Measurements from ENCODE around the gene ALG12. TPM values are rescaled to one million over a fixed set of nuclear protein-coding genes. Genes with fewer than 3 reads are reported as not detected.

The ALG12 gene
- total RNA-seq, 1 donor = 18.8 TPM

- Histone ChIP-seq H3K9me3 (ENCODE audit: low read depth, low read length) (no peaks in the 10 kb centered on the region), H3K27me3 (ENCODE audit: insufficient read depth, low read length) (no peaks in the 10 kb centered on the region), H3K36me3 (ENCODE audit: insufficient read depth, low read length) (peaks cover 8% of the 10 kb centered on the region), H3K79me2 (ENCODE audit: insufficient read depth, low read length) (no peaks in the 10 kb centered on the region), H3K4me3 (ENCODE audit: insufficient read depth, low read length) (no peak overlapping the region), H2AFZ (ENCODE audit: low read length) (no peak overlapping the region), H3K4me2 (ENCODE audit: insufficient read depth, low read length) (no peak overlapping the region), H3K27ac (ENCODE audit: low read depth, low read length) (no peak overlapping the region), H4K20me1 (ENCODE audit: insufficient read depth, low read length) (peaks cover 2% of the 10 kb centered on the region), H3K4me1 (ENCODE audit: insufficient read depth, low read length) (no peaks in the 10 kb centered on the region)
- no peak for DNase-seq (ENCODE audit: insufficient read length, low spot score, missing footprints)
- TF ChIP-seq CTCF (IDR thresholded peaks at IDR 0.05; ENCODE audit: extremely low read depth, low read depth, low read length) = no peak
These were observed 8.7 kb upstream of the ALG12 start for GRCh38 chr22:49926916-49927315.

DNA sequence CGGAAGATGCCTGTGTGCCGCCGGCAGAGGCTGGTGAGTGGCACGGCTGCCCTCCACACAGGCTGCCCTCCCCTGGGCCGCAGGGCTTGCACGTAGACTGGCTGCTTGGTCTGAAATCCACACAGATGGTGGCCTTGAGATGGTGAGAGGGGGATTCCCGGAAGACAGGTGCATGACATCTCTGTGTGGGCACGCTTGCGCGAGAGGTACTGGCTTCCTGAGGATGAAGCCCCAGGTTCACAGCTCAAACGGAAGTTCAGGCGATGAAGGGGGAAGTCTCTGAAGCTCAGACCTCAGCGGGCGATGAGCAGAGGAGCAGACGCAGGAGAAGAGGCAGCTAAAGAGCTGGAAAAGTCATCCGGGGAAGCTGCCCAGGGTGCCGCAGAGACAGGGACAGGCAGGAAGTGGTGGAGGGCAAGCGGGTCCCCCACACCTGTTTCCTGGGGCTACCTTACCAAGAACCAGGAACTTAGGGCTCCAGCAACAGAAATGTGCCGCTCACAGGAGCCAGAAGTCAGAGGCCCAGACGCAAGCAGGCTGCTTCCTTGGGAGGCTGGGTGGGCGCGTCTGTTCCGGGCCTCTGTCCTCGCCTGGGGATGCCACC lies 7.4 kb upstream of the ALG12 start:
- Histone ChIP-seq H3K79me2 (ENCODE audit: insufficient read depth, low read length) (no peaks in the 10 kb centered on the region), H3K9me3 (ENCODE audit: low read depth, low read length) (no peaks in the 10 kb centered on the region), H4K20me1 (ENCODE audit: insufficient read depth, low read length) (peaks cover 2% of the 10 kb centered on the region), H3K27ac (ENCODE audit: low read depth, low read length) (no peak overlapping the region), H3K4me2 (ENCODE audit: insufficient read depth, low read length) (no peak overlapping the region), H3K4me3 (ENCODE audit: insufficient read depth, low read length) (no peak overlapping the region), H3K36me3 (ENCODE audit: insufficient read depth, low read length) (peaks cover 15% of the 10 kb centered on the region), H3K27me3 (ENCODE audit: insufficient read depth, low read length) (no peaks in the 10 kb centered on the region), H2AFZ (ENCODE audit: low read length) (no peak overlapping the region), H3K4me1 (ENCODE audit: insufficient read depth, low read length) (no peaks in the 10 kb centered on the region)
- DNase-seq (ENCODE audit: insufficient read length, low spot score, missing footprints) = no peak
- TF ChIP-seq CTCF (IDR thresholded peaks at IDR 0.05; ENCODE audit: extremely low read depth, low read depth, low read length) = no peak

GRCh38 chr22:49924113-49924833 lies 6.0 kb upstream of the ALG12 start:
- H4K20me1 ChIP-seq (ENCODE audit: insufficient read depth, low read length) = peaks cover 3% of the 10 kb centered on the region
- no peaks in the 10 kb centered on the region for H3K27me3 ChIP-seq (ENCODE audit: insufficient read depth, low read length)
- H3K9me3 ChIP-seq (ENCODE audit: low read depth, low read length) = no peaks in the 10 kb centered on the region
- no peak for TF ChIP-seq CTCF (IDR thresholded peaks at IDR 0.05; ENCODE audit: extremely low read depth, low read depth, low read length)
- no peak overlapping the region for H3K27ac ChIP-seq (ENCODE audit: low read depth, low read length)
- no peak for DNase-seq (ENCODE audit: insufficient read length, low spot score, missing footprints)
- H3K36me3 ChIP-seq (ENCODE audit: insufficient read depth, low read length) = peaks cover 22% of the 10 kb centered on the region
- H3K79me2 ChIP-seq (ENCODE audit: insufficient read depth, low read length) = peaks cover under 1% of the 10 kb centered on the region
- H2AFZ ChIP-seq (ENCODE audit: low read length) = no peak overlapping the region
- H3K4me2 ChIP-seq (ENCODE audit: insufficient read depth, low read length) = no peak overlapping the region
- H3K4me1 ChIP-seq (ENCODE audit: insufficient read depth, low read length) = peaks cover 2% of the 10 kb centered on the region
- no peak overlapping the region for H3K4me3 ChIP-seq (ENCODE audit: insufficient read depth, low read length)

DNA sequence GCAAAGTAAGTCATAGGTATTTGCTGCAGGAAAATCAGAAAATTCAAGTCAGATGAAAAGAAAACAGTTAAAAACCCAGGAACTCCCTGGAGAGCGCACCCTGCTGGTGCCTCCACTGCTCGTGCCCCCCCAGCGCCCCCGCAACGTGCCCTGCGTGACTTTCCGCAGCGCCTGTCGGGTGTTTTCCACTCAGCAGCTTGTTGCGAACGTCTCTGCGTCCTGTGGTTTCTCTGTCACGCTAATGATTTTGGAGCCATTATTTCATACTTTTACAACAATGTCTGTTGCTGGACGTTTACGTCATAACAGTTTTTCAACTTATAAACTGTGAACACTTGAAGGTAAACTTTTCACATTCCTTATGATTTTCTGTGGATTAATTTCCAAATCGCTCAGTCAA lies 5.2 kb upstream of the ALG12 start:
- no peak overlapping the region for H3K4me3 ChIP-seq (ENCODE audit: insufficient read depth, low read length)
- peaks cover 22% of the 10 kb centered on the region for H3K36me3 ChIP-seq (ENCODE audit: insufficient read depth, low read length)
- no peak overlapping the region for H3K27ac ChIP-seq (ENCODE audit: low read depth, low read length)
- peaks cover 5% of the 10 kb centered on the region for H3K79me2 ChIP-seq (ENCODE audit: insufficient read depth, low read length)
- H3K4me1 ChIP-seq (ENCODE audit: insufficient read depth, low read length) = peaks cover 7% of the 10 kb centered on the region
- no peak overlapping the region for H3K4me2 ChIP-seq (ENCODE audit: insufficient read depth, low read length)
- H4K20me1 ChIP-seq (ENCODE audit: insufficient read depth, low read length) = peaks cover 3% of the 10 kb centered on the region
- H2AFZ ChIP-seq (ENCODE audit: low read length) = no peak overlapping the region
- DNase-seq (ENCODE audit: insufficient read length, low spot score, missing footprints) = no peak
- no peaks in the 10 kb centered on the region for H3K27me3 ChIP-seq (ENCODE audit: insufficient read depth, low read length)
- TF ChIP-seq CTCF (IDR thresholded peaks at IDR 0.05; ENCODE audit: extremely low read depth, low read depth, low read length) = no peak
- no peaks in the 10 kb centered on the region for H3K9me3 ChIP-seq (ENCODE audit: low read depth, low read length)

Measured in osteoblast (primary cell).